ENCODE measurements around the gene ZNF804A. TPM values are rescaled to one million over a fixed set of nuclear protein-coding genes. Genes with fewer than 3 reads are reported as not detected.
A peak's percentile ranks its signal among the peaks of the same experiment; 100 is the strongest.

ZNF804A gene
- total RNA-seq, 2 donors from 2014 or later = not detected

GRCh38 chr2:184599872-184600222, 1.5 kb downstream of the ZNF804A start:
- Histone ChIP-seq H3K27me3 (no peaks in the 10 kb centered on the region), H3K9me3 (no peaks in the 10 kb centered on the region), H3K27ac (peak overlapping the region in 1 of 4 donors; percentile 74), H3K4me1 (peaks cover 19% of the 10 kb centered on the region), H3K36me3 (replicated peaks in 1 of 2; ENCODE audit: insufficient read depth in 1 of 2, low read depth in 2 of 2) (no peaks in the 10 kb centered on the region), H3K4me3 (no peak overlapping the region)
- intact Hi-C loops (cut with DNase I) = no loop called here
- ATAC-seq (no peak), DNase-seq (no peak)
- 60 to 69% methylated on average over 2 of the region's 2 CpGs for WGBS, 2 donors
- TF ChIP-seq CTCF (IDR thresholded peaks at IDR 0.05) (no peak), POLR2A (IDR thresholded peaks at IDR 0.05) (no peak)

- Histone ChIP-seq H3K4me1 (peaks cover 10% of the 10 kb centered on the region), H3K36me3 (replicated peaks in 1 of 2; ENCODE audit: insufficient read depth in 1 of 2, low read depth in 2 of 2) (no peaks in the 10 kb centered on the region), H3K4me3 (no peak overlapping the region), H3K9me3 (no peaks in the 10 kb centered on the region), H3K27me3 (no peaks in the 10 kb centered on the region), H3K27ac (no peak overlapping the region)
- DNase-seq (no peak), ATAC-seq (no peak)
- 80 to 83% methylated on average over 3 of the region's 3 CpGs for WGBS, 2 donors
- TF ChIP-seq CTCF (IDR thresholded peaks at IDR 0.05) = no peak
- TF ChIP-seq POLR2A (IDR thresholded peaks at IDR 0.05) = no peak
- intact Hi-C loops (cut with DNase I) = no loop called here
Observed at GRCh38 chr2:184602734-184603133, 4.4 kb downstream of the ZNF804A start.

GRCh38 chr2:184610891-184611290, 12.6 kb downstream of the ZNF804A start:
- H3K4me1 ChIP-seq = no peaks in the 10 kb centered on the region
- H3K27ac ChIP-seq = no peak overlapping the region
- intact Hi-C loops (cut with DNase I) = no loop called here
- no peaks in the 10 kb centered on the region for H3K27me3 ChIP-seq
- DNase-seq = no peak
- no peaks in the 10 kb centered on the region for H3K36me3 ChIP-seq (replicated peaks in 1 of 2; ENCODE audit: insufficient read depth in 1 of 2, low read depth in 2 of 2)
- ATAC-seq = no peak
- H3K4me3 ChIP-seq = no peak overlapping the region
- H3K9me3 ChIP-seq = no peaks in the 10 kb centered on the region
- TF ChIP-seq POLR2A (IDR thresholded peaks at IDR 0.05) (no peak), CTCF (IDR thresholded peaks at IDR 0.05) (no peak)

GRCh38 chr2:184611361-184612085, 13.2 kb downstream of the ZNF804A start:
- intact Hi-C loops (cut with DNase I) = no loop called here
- H3K4me1 ChIP-seq = no peaks in the 10 kb centered on the region
- TF ChIP-seq CTCF (IDR thresholded peaks at IDR 0.05) (peak; percentile 23 to 42 (median 34)), POLR2A (IDR thresholded peaks at IDR 0.05) (no peak)
- DNase-seq (no peak), ATAC-seq (no peak)
- H3K27me3 ChIP-seq = no peaks in the 10 kb centered on the region
- no peaks in the 10 kb centered on the region for H3K9me3 ChIP-seq
- H3K27ac ChIP-seq = no peak overlapping the region
- 23 to 35% methylated on average over 2 of the region's 2 CpGs for WGBS, 2 donors
- no peaks in the 10 kb centered on the region for H3K36me3 ChIP-seq (replicated peaks in 1 of 2; ENCODE audit: insufficient read depth in 1 of 2, low read depth in 2 of 2)
- H3K4me3 ChIP-seq = no peak overlapping the region

DNA sequence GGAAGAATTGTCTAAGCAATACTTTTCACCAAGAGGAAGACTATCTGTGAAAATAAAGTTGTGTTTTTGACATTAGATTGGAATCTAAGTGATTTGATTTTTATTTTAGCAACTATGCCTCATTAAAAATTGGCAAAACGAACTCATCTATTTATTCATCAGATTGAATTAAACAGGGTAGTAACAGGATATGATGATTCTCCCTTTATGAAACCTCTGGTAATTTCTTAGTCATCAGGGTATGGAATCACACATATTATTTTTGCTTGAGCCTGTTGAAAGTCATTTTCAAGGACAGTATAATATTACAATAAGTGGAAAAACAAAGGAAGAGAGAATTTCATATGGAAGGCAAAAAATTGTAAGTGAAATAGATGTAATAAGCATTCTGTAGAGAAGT, 22.0 kb downstream of the ZNF804A start:
- no peaks in the 10 kb centered on the region for H3K36me3 ChIP-seq (replicated peaks in 1 of 2; ENCODE audit: insufficient read depth in 1 of 2, low read depth in 2 of 2)
- H3K27ac ChIP-seq = no peak overlapping the region
- WGBS, 2 donors = 20 to 35% methylated on average over 1 of the region's 1 CpG
- no peak overlapping the region for H3K4me3 ChIP-seq
- H3K9me3 ChIP-seq = no peaks in the 10 kb centered on the region
- H3K4me1 ChIP-seq = no peaks in the 10 kb centered on the region
- ATAC-seq (no peak), DNase-seq (no peak)
- H3K27me3 ChIP-seq = no peaks in the 10 kb centered on the region
- TF ChIP-seq POLR2A (IDR thresholded peaks at IDR 0.05) = no peak
- TF ChIP-seq CTCF (IDR thresholded peaks at IDR 0.05) = no peak
- intact Hi-C loops (cut with DNase I) = no loop called here
